ENCODE results near the gene TIMM10. TPM values are rescaled to one million over a fixed set of nuclear protein-coding genes. Genes with fewer than 3 reads are reported as not detected.

The TIMM10 gene
- total RNA-seq, 2 donors from 2014 or later: 17.0 to 19.1 TPM

DNA sequence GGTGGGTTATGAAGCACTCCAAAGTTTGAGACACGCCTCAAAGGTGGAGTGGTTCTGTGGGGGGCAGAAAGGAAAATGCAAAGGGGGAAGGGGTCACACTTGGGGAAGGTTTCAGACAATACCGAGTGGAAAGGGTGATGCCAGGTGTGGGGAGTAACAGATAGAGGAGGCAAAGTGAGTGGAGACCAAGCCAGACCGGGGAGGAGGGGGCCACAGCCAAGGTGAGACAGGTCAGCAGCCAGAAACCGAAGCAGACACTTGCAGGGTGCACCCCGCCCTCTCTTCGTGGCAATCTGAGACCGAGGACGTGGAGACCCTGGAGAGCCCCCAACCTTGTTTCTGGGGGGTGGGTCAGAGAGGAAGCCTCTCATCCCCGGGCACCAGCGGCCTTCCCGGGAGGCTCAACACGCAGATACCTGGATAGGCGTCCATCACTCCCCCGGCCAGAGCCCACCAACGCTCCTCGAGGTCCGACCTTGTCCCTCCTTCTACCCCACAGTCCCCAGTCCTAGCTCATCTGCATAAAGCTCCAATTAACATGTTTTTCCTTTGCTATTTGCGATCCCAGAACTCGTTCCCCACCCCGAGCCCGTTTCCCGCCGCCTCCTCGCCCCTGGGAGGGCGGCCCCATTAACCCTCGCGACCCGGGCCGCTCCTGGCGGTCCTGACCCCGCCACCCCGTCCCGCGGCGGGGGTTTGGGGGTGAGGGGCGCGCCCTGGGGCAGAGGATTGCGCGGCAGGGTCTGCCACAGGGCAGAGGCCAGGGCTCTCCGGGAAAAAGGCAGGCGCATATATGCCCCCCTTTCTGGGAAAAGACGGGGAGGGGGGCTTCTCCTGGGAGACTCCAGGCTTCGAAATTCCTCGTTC lies 48.4 kb downstream of the TIMM10 start:
- no peak for ATAC-seq
- peak overlapping the region; percentile 69 for H3K4me3 Mint-ChIP-seq
- peaks cover 26% of the 10 kb centered on the region for H3K27me3 Mint-ChIP-seq
- DNase-seq: no peak
- H3K4me1 Mint-ChIP-seq: peaks cover 22% of the 10 kb centered on the region
- H3K27ac Mint-ChIP-seq: no peak overlapping the region
- H3K9me3 ChIP-seq (ENCODE audit: control insufficient read depth, low read length, poor library complexity, severe bottlenecking): no peaks in the 10 kb centered on the region
- peaks cover 8% of the 10 kb centered on the region for H3K36me3 Mint-ChIP-seq (ENCODE audit: low read depth)

DNA sequence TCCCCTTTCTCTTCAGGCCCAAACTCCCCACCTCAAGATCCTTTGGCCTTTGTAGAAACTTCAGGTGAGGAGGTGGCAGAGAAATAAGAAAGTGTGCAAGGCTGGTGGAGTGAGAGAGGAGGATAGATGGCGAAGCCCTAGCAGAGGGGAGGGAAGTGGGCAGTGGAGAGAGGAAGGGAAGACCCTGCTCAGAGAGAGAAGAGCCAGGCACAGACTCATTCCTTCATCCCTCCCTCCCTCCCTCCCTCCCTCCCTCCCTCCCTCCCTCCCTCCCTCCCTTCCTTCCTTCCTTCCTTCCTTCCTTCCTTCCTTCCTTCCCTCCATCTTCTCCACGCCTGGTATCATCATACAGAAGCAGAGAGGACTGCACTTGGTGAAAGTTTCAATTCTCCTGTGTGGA lies 49.2 kb downstream of the TIMM10 start:
- DNase-seq (no peak), ATAC-seq (no peak)
- Mint-ChIP-seq H3K27me3 (peaks cover 25% of the 10 kb centered on the region), H3K4me3 (peak overlapping the region; percentile 41), H3K27ac (no peak overlapping the region), H3K36me3 (ENCODE audit: low read depth) (peaks cover 8% of the 10 kb centered on the region), H3K4me1 (peaks cover 26% of the 10 kb centered on the region)
- no peaks in the 10 kb centered on the region for H3K9me3 ChIP-seq (ENCODE audit: control insufficient read depth, low read length, poor library complexity, severe bottlenecking)

DNA sequence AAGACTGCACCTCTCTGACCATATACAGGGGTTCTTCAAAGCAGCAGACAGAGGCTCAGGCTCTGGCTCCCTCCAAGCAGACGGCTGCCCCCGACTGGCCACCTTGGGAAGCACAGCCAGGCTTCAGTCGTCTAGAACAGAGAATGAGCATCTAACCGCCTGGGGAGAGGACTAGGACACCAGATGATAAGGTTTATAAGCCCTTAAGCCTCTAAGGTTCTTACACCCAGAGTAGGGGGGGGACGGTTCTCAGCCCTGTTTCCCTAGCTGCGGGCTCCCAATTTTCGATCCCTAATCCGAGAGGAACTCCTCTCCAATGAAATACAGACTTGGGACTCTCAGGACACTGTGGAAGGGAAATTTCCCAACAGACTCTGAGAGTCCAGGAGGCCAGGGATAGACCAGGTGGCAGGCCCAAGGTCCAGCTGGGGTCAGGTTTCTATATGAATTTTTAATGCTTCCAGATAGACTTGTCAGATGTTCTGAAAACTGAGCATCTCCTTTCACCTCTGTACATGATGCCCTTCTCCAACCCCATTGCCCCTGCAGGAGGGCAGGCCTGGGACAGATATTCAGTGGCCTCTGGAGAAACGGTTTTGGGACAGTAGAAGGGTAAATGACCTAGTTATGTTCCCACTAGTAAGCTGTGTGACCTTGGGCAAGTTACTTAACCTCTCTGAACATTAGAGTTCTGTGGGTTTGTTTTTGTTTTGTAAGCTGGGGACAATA lies 50.0 kb downstream of the TIMM10 start:
- DNase-seq (peak in 2 of 3 donors; percentile 19 to 57), ATAC-seq (peak; percentile 63)
- H3K9me3 ChIP-seq (ENCODE audit: control insufficient read depth, low read length, poor library complexity, severe bottlenecking): no peaks in the 10 kb centered on the region
- Mint-ChIP-seq H3K4me3 (no peak overlapping the region), H3K27me3 (peaks cover 22% of the 10 kb centered on the region), H3K4me1 (peaks cover 30% of the 10 kb centered on the region), H3K27ac (peak overlapping the region; percentile 19), H3K36me3 (ENCODE audit: low read depth) (peaks cover 5% of the 10 kb centered on the region)

DNA sequence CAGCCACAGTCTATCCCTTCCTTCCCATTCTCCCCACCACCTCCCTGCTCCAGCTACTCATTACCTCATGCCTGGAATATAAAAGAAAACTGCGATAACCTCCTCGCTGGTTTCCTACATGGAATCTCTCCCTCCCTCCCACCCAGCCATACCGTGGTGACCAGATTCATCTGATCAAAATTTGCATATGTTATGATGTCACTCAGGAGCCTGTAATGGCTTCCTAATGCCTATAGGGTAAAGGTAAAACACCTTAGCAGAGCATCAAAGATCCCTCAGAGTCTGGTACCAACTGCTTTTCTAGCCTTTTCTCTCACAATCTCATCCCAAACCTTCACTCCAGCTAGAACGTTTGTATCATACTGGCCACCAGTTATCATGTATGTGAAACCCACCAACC lies 50.6 kb downstream of the TIMM10 start:
- H3K36me3 Mint-ChIP-seq (ENCODE audit: low read depth): peaks cover 3% of the 10 kb centered on the region
- H3K4me1 Mint-ChIP-seq: peaks cover 29% of the 10 kb centered on the region
- DNase-seq: no peak
- no peak overlapping the region for H3K4me3 Mint-ChIP-seq
- ATAC-seq: peak; percentile 29
- peaks cover 15% of the 10 kb centered on the region for H3K27me3 Mint-ChIP-seq
- H3K9me3 ChIP-seq (ENCODE audit: control insufficient read depth, low read length, poor library complexity, severe bottlenecking): no peaks in the 10 kb centered on the region
- peak overlapping the region; percentile 19 for H3K27ac Mint-ChIP-seq

DNA sequence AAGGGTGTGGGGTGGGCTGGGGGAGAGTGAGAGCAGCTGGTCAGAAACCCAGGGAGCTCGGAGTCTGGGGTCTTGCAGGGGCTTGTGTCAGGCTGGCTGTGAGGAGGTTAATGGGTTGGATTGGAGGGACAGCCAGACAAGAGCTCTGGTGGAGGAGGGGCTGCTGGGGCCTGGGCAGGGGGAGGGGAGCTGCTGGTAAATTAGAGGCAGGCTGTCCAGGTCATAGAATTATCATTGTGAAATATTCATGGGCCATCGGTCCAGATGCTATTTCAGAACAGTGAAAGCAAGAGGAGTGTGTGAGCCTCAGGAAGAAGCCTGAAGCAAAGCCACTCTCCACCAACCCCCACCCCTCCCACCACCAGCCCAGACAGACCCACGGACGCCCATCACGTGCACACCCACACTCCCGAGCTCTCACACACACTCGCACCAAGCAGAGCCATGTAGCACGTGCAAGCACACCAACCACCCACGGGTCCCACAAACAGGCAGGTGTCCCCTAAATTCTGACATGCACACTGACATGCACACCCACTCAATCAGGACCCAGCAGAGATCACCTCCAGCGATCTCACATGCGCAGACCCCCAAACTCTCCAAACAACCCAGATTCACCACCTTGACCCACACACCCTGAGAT lies 51.4 kb downstream of the TIMM10 start:
- Mint-ChIP-seq H3K27me3 (peaks cover 9% of the 10 kb centered on the region), H3K4me3 (no peak overlapping the region), H3K4me1 (peaks cover 30% of the 10 kb centered on the region), H3K36me3 (ENCODE audit: low read depth) (no peaks in the 10 kb centered on the region), H3K27ac (no peak overlapping the region)
- no peak for ATAC-seq
- no peak for DNase-seq
- H3K9me3 ChIP-seq (ENCODE audit: control insufficient read depth, low read length, poor library complexity, severe bottlenecking): no peaks in the 10 kb centered on the region

Other genes with a start within 250 kb of the TIMM10 start
- gene TNKS1BP1, start 205.8 kb downstream of the TIMM10 start, total RNA-seq: 10 to 100 TPM in 1 of 2 donors, 1 to 10 TPM in 1; 8.7 to 16.2 TPM
- gene SSRP1, start 194.9 kb downstream of the TIMM10 start, total RNA-seq: 10 to 100 TPM; 46.4 to 47.2 TPM
- gene P2RX3, start 192.4 kb downstream of the TIMM10 start, total RNA-seq: not detected
- gene PRG3, start 149.6 kb downstream of the TIMM10 start, total RNA-seq: not detected
- under 1 TPM; 0.55 to 0.92 TPM for gene PRG2, start 140.1 kb downstream of the TIMM10 start, total RNA-seq
- 10 to 100 TPM; 12.1 to 13.8 TPM for gene SLC43A3, start 103.6 kb downstream of the TIMM10 start, total RNA-seq
- gene RTN4RL2, start 70.2 kb downstream of the TIMM10 start, total RNA-seq: under 1 TPM in 1 of 2 donors, not detected in 1; 0.23 TPM
- gene SLC43A1, start 15.1 kb downstream of the TIMM10 start, total RNA-seq: 1 to 10 TPM; 7.8 to 8.0 TPM
- not detected for gene SMTNL1, start 6.8 kb upstream of the TIMM10 start, total RNA-seq
- gene UBE2L6, start 36.9 kb upstream of the TIMM10 start, total RNA-seq: 10 to 100 TPM; 58.9 to 64.1 TPM
- under 1 TPM in 1 of 2 donors, not detected in 1; 0.57 TPM for gene SERPING1, start 66.9 kb upstream of the TIMM10 start, total RNA-seq
- gene YPEL4, start 119.2 kb upstream of the TIMM10 start, total RNA-seq: 1 to 10 TPM; 1.2 to 1.8 TPM
- 10 to 100 TPM; 11.7 to 22.7 TPM for gene CLP1, start 127.0 kb upstream of the TIMM10 start, total RNA-seq
- gene ZDHHC5, start 137.4 kb upstream of the TIMM10 start, total RNA-seq: 10 to 100 TPM; 51.9 to 55.6 TPM
- gene MED19, start 181.5 kb upstream of the TIMM10 start, total RNA-seq: 10 to 100 TPM; 16.6 to 18.1 TPM
- gene TMX2, start 181.8 kb upstream of the TIMM10 start, total RNA-seq: 10 to 100 TPM; 38.3 to 44.0 TPM
- 10 to 100 TPM; 70.0 to 72.6 TPM for gene SELENOH, start 210.7 kb upstream of the TIMM10 start, total RNA-seq
- not detected for gene BTBD18, start 221.1 kb upstream of the TIMM10 start, total RNA-seq
- 10 to 100 TPM in 1 of 2 donors, 1 to 10 TPM in 1; 9.9 to 14.1 TPM for gene CTNND1, start 231.0 kb upstream of the TIMM10 start, total RNA-seq